ENCODE data around the gene FES. TPM values are rescaled to one million over a fixed set of nuclear protein-coding genes. Genes with fewer than 3 reads are reported as not detected.

FES gene
- total and polyA plus RNA-seq, 10 of the 15 experiments (the other 5 are each of a cell fraction or from before 2014, with no cell fraction given): 0.07 to 23.9 (median 9.9) TPM

- TF ChIP-seq BCL3 (IDR thresholded peaks at IDR 0.05; ENCODE audit: borderline replicate concordance, insufficient read depth, low read depth, low read length, poor library complexity, severe bottlenecking) (no peak), MTA3 (IDR thresholded peaks at IDR 0.05; ENCODE audit: borderline replicate concordance, low read length) (no peak), ZSCAN29 (IDR thresholded peaks at IDR 0.05) (no peak), KDM1A (IDR thresholded peaks at IDR 0.05; ENCODE audit: borderline replicate concordance) (no peak), USF2 (IDR thresholded peaks at IDR 0.05; ENCODE audit: borderline replicate concordance, low read depth, low read length) (no peak), CEBPB (IDR thresholded peaks at IDR 0.05; ENCODE audit: borderline replicate concordance in 1 of 2, low read depth in 2 of 2, low read length in 2 of 2) (no peak), ZBTB40 (IDR thresholded peaks at IDR 0.05; ENCODE audit: borderline replicate concordance) (no peak), BHLHE40 (IDR thresholded peaks at IDR 0.05; ENCODE audit: borderline replicate concordance in 1 of 2, low read depth in 2 of 2, low read length in 1 of 2) (peak in 1 of 2 experiments; percentile 50; a peak in 2 of 4 replicates), BMI1 (IDR thresholded peaks at IDR 0.05; ENCODE audit: borderline replicate concordance) (no peak), PRDM15 (CRISPR knock-in tag; IDR thresholded peaks at IDR 0.05) (no peak), SUPT20H (IDR thresholded peaks at IDR 0.05; ENCODE audit: borderline replicate concordance, control insufficient read depth, low read depth, low read length) (no peak), CBX5 (IDR thresholded peaks at IDR 0.05; ENCODE audit: low read depth) (no peak)
- TF ChIP-seq, protein P1, sequence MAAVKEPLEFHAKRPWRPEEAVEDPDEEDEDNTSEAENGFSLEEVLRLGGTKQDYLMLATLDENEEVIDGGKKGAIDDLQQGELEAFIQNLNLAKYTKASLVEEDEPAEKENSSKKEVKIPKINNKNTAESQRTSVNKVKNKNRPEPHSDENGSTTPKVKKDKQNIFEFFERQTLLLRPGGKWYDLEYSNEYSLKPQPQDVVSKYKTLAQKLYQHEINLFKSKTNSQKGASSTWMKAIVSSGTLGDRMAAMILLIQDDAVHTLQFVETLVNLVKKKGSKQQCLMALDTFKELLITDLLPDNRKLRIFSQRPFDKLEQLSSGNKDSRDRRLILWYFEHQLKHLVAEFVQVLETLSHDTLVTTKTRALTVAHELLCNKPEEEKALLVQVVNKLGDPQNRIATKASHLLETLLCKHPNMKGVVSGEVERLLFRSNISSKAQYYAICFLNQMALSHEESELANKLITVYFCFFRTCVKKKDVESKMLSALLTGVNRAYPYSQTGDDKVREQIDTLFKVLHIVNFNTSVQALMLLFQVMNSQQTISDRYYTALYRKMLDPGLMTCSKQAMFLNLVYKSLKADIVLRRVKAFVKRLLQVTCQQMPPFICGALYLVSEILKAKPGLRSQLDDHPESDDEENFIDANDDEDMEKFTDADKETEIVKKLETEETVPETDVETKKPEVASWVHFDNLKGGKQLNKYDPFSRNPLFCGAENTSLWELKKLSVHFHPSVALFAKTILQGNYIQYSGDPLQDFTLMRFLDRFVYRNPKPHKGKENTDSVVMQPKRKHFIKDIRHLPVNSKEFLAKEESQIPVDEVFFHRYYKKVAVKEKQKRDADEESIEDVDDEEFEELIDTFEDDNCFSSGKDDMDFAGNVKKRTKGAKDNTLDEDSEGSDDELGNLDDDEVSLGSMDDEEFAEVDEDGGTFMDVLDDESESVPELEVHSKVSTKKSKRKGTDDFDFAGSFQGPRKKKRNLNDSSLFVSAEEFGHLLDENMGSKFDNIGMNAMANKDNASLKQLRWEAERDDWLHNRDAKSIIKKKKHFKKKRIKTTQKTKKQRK (IDR thresholded peaks at IDR 0.05; ENCODE audit: low read depth, low read length): no peak
These were observed 50.1 kb downstream of the FES start (continued) for GRCh38 chr15:90934256-90934948.

Measured in GM12878 (cell line).